Measurements from ENCODE around the gene CASQ2. TPM values are rescaled to one million over a fixed set of nuclear protein-coding genes. Genes with fewer than 3 reads are reported as not detected.

The CASQ2 gene
- total and polyA plus RNA-seq, 10 of the 15 experiments (the other 5 are each of a cell fraction or from before 2014, with no cell fraction given), result not detected

DNA sequence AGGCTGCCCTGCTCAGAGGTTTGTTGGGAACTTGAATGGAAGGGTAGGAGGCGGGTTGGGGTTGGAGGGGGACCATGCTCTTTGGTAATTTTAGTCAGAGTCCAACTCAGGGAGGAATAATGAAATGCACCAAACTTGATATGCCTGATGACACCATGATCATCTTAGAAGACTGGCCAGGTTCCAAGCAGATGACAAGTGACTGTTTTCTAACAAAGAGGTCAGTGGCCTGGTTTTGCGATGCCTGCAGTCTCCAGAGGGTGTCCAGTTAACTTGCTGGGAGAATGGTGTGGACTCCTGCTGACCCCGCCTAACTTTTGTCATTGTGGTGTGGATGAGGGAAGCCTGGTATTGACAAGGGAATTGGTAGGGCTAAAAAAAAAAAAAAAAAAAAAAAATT, 114.4 kb downstream of the CASQ2 start:
- in situ Hi-C loops (cut with MboI), result no loop called here
- ChIA-PET POLR2A (no interaction called here), CTCF (interaction anchor here (0.6 to 1.1 kb wide), 4 partner anchors 16 to 1881 kb away, joined by 3 to 7 read pairs (median 4); no protein-coding TSS in a partner anchor), RAD21 (ENCODE audit: unreplicated experiment) (no interaction called here), SMC1A (ENCODE audit: uncharacterized antibody, unreplicated experiment) (no interaction called here)
- WGBS (ENCODE audit: insufficient coverage, insufficient replicate concordance, low lambda C conversion rate, missing lambda C conversion rate), result 94% methylated on average over 3 of the region's 3 CpGs
- FAIRE-seq (no peak), DNase-seq (ENCODE audit: low read depth, low spot score) (no peak), ATAC-seq (no peak)
- intact Hi-C loops (cut with micrococcal nuclease; ENCODE audit: unreplicated experiment), result no loop called here
- no peak overlapping the region for H3K4me3 ChIP-seq
- no TSS peak for BruUV-seq (replicated peaks)
- H3K4me2 ChIP-seq (ENCODE audit: control insufficient read depth, insufficient read depth), result no peak overlapping the region
- no peaks in the 10 kb centered on the region; the same call in none of the 2 replicates for H3K79me2 ChIP-seq (ENCODE audit: control insufficient read depth, insufficient read depth, low read length)
- no peak overlapping the region for H3K27ac ChIP-seq (ENCODE audit: control insufficient read depth, insufficient read depth)
- H3K9ac ChIP-seq (ENCODE audit: control insufficient read depth, insufficient read depth, low read length), result no peak overlapping the region
- peaks cover 3 to 4% of the 10 kb centered on the region in 2 experiments; a peak in 3 of 4 replicates for H3K36me3 ChIP-seq (ENCODE audit: control insufficient read depth in 2 of 2, insufficient read depth in 2 of 2, low read length in 1 of 2)
- H3K9me3 ChIP-seq (replicated peaks; ENCODE audit: control insufficient read depth, insufficient read depth, low read length), result no peaks in the 10 kb centered on the region; the same call in 2 of the 3 replicates
- no peak overlapping the region for H2AFZ ChIP-seq (ENCODE audit: control insufficient read depth, low read depth, low read length)
- peaks cover 20% of the 10 kb centered on the region for H3K4me1 ChIP-seq (ENCODE audit: control insufficient read depth, insufficient read depth, low read length)
- no peaks in the 10 kb centered on the region for H3K27me3 ChIP-seq (replicated peaks in 1 of 2; ENCODE audit: control insufficient read depth in 2 of 2, insufficient read depth in 2 of 2, low read length in 1 of 2)
- H4K20me1 ChIP-seq (ENCODE audit: control insufficient read depth, insufficient read depth), result no peaks in the 10 kb centered on the region
- TF ChIP-seq, protein P1, sequence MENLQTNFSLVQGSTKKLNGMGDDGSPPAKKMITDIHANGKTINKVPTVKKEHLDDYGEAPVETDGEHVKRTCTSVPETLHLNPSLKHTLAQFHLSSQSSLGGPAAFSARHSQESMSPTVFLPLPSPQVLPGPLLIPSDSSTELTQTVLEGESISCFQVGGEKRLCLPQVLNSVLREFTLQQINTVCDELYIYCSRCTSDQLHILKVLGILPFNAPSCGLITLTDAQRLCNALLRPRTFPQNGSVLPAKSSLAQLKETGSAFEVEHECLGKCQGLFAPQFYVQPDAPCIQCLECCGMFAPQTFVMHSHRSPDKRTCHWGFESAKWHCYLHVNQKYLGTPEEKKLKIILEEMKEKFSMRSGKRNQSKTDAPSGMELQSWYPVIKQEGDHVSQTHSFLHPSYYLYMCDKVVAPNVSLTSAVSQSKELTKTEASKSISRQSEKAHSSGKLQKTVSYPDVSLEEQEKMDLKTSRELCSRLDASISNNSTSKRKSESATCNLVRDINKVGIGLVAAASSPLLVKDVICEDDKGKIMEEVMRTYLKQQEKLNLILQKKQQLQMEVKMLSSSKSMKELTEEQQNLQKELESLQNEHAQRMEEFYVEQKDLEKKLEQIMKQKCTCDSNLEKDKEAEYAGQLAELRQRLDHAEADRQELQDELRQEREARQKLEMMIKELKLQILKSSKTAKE (IDR thresholded peaks at IDR 0.05; ENCODE audit: low read depth, poor library complexity, severe bottlenecking), result no peak
- TF ChIP-seq, protein P2, sequence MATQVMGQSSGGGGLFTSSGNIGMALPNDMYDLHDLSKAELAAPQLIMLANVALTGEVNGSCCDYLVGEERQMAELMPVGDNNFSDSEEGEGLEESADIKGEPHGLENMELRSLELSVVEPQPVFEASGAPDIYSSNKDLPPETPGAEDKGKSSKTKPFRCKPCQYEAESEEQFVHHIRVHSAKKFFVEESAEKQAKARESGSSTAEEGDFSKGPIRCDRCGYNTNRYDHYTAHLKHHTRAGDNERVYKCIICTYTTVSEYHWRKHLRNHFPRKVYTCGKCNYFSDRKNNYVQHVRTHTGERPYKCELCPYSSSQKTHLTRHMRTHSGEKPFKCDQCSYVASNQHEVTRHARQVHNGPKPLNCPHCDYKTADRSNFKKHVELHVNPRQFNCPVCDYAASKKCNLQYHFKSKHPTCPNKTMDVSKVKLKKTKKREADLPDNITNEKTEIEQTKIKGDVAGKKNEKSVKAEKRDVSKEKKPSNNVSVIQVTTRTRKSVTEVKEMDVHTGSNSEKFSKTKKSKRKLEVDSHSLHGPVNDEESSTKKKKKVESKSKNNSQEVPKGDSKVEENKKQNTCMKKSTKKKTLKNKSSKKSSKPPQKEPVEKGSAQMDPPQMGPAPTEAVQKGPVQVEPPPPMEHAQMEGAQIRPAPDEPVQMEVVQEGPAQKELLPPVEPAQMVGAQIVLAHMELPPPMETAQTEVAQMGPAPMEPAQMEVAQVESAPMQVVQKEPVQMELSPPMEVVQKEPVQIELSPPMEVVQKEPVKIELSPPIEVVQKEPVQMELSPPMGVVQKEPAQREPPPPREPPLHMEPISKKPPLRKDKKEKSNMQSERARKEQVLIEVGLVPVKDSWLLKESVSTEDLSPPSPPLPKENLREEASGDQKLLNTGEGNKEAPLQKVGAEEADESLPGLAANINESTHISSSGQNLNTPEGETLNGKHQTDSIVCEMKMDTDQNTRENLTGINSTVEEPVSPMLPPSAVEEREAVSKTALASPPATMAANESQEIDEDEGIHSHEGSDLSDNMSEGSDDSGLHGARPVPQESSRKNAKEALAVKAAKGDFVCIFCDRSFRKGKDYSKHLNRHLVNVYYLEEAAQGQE (IDR thresholded peaks at IDR 0.05; ENCODE audit: low read depth, low read length), result no peak
- TF ChIP-seq SMAD1 (IDR thresholded peaks at IDR 0.05; ENCODE audit: low read depth, partially characterized antibody) (no peak), ZNF207 (IDR thresholded peaks at IDR 0.05; ENCODE audit: borderline replicate concordance) (no peak), CEBPB (IDR thresholded peaks at IDR 0.05; ENCODE audit: borderline replicate concordance in 1 of 2, low read depth in 2 of 2, low read length in 2 of 2) (no peak), ZZZ3 (IDR thresholded peaks at IDR 0.05; ENCODE audit: control insufficient read depth, insufficient read length, low read depth) (no peak), SMC3 (IDR thresholded peaks at IDR 0.05; ENCODE audit: borderline replicate concordance, low read length) (no peak), IRF4 (IDR thresholded peaks at IDR 0.05; ENCODE audit: low read depth, low read length) (no peak), EP300 (IDR thresholded peaks at IDR 0.05; ENCODE audit: borderline replicate concordance in 1 of 2, control insufficient read depth in 1 of 2, low read depth in 2 of 2, low read length in 2 of 2) (no peak), BRCA1 (IDR thresholded peaks at IDR 0.05; ENCODE audit: low read depth, low read length) (no peak), MYC (IDR thresholded peaks at IDR 0.05; ENCODE audit: insufficient read depth, insufficient read length, insufficient replicate concordance, low read length, severe bottlenecking) (no peak), RELA (IDR thresholded peaks at IDR 0.05; ENCODE audit: borderline replicate concordance, partially characterized antibody) (no peak), NR2C1 (IDR thresholded peaks at IDR 0.05) (no peak), BCL11A (IDR thresholded peaks at IDR 0.05; ENCODE audit: low read depth, low read length) (no peak), LARP7 (IDR thresholded peaks at IDR 0.05) (no peak)
- TF ChIP-seq, protein P3, sequence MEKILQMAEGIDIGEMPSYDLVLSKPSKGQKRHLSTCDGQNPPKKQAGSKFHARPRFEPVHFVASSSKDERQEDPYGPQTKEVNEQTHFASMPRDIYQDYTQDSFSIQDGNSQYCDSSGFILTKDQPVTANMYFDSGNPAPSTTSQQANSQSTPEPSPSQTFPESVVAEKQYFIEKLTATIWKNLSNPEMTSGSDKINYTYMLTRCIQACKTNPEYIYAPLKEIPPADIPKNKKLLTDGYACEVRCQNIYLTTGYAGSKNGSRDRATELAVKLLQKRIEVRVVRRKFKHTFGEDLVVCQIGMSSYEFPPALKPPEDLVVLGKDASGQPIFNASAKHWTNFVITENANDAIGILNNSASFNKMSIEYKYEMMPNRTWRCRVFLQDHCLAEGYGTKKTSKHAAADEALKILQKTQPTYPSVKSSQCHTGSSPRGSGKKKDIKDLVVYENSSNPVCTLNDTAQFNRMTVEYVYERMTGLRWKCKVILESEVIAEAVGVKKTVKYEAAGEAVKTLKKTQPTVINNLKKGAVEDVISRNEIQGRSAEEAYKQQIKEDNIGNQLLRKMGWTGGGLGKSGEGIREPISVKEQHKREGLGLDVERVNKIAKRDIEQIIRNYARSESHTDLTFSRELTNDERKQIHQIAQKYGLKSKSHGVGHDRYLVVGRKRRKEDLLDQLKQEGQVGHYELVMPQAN (conservative IDR thresholded peaks at IDR 0.05), result no peak
- TF ChIP-seq, protein P4, sequence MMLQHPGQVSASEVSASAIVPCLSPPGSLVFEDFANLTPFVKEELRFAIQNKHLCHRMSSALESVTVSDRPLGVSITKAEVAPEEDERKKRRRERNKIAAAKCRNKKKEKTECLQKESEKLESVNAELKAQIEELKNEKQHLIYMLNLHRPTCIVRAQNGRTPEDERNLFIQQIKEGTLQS (IDR thresholded peaks at IDR 0.05; ENCODE audit: borderline replicate concordance, extremely low read depth, low read depth, low read length), result no peak
